Heart left ventricle (tissue), 13 donors: ENCODE measurements around the gene EMILIN3.

Experiments
- CTCF ChIP-seq, 12 donors: fragments of 200-600 bp; sonication (generic) in 4 of 12; IDR thresholded peaks; one replicate each; pipeline versions ENCODE4 v1.5.0 to v1.8.0; 2018 to 2022; ENCODE audit warnings: antibody characterized with exemption in 12 of 12, mild to moderate bottlenecking in 5 of 12
- POLR2A ChIP-seq, 2 donors: fragments of 450-650 bp; IDR thresholded peaks; one replicate each; pipeline ENCODE4 v1.6.1; 2017; ENCODE audit warnings: antibody characterized with exemption in 2 of 2, mild to moderate bottlenecking in 2 of 2, moderate library complexity in 2 of 2
- donor health status: ischemic (EF 13 %, LVEDD 7.1; RV severe dilation, severe dysfunction).
- donor health status: DM: no; HTN: yes; CAD: no.
- donor health status: DM: no; HTN: no; CAD: no.
- donor health status: ischemic (EF 25% LVEDD 6.9; RV normal size, moderate dysfunction).
- donor health status: ischemic (EF 25% LVEDD 5.7; RV mildly dilated, moderate dysfunction).
- donor health status: ischemic (EF 35%, LVEDD 5.7; RV mildly dilated, moderate dysfunction).
- donor health status: nonischemic (EF 11% LVEDD 7.7; RV severe dilation, severe dysfunction).
- donor health status: DM: yes; HTN: yes; CAD: no.
- donor health status: PGD.
- donor health status: ischemic (EF 29% LVEDD 5.4; RV normal size, mild dysfunction).
- donor health status: nonischemic (EF 23%, LVEDD 6.1; RV moderate dilation, normal function).

DNA sequence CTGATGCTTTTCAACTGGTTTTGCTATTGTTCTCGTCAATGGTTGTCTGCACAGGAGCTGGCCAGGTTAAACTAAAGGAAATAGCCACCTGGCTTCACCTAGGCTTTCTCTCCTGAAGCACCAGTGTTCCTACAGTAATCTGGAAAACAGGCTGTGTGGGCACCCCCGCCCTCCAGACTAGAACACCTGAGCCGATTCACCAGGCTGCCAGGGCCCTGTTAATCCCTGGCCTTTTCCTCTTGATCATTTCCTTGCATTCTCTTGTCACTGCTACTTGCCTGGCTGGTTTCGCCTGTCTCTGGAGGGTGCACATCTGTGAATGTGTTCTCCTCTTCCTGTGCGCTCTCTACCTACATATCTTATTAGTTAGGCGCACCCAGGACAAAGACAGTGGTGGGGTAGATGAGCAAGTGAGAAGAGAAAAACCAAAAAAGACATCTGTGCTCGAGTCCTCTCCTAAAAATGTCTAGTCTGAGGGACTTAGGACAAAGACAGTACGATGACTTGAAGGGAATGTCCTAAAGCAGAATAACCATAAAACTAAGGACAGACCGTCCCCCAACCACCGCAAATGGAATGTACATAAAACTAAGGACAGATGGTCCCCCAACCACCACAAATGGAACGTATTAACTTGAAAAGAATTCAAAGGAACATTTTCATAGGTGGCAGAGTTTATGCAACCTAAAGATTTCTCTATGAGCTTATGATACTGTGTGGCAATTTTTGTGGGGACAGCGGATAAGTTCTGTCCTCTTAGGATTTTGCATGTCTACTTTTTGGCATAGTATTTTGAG is 45.9 kb upstream of the EMILIN3 start:
- TF ChIP-seq CTCF (IDR thresholded peaks at IDR 0.05) (no peak), POLR2A (IDR thresholded peaks at IDR 0.05) (no peak)
